Esophagus squamous epithelium (tissue), 4 donors: ENCODE measurements around the gene IL1R2.

Experiments
- CTCF ChIP-seq, 6 experiments: fragments of 450-650 bp in 4 of 6; fragments of 200-600 bp in 2 of 6; sonication (generic) in 2 of 6; IDR thresholded peaks; one replicate each; pipeline ENCODE4 v1.5.1; 2016 to 2019; ENCODE audit warnings: antibody characterized with exemption in 6 of 6, mild to moderate bottlenecking in 4 of 6, moderate library complexity in 4 of 6
- POLR2A ChIP-seq, 4 donors: fragments of 450-650 bp; IDR thresholded peaks; one replicate each; pipeline ENCODE4 v1.6.1; 2017; ENCODE audit warnings: antibody characterized with exemption in 4 of 4, mild to moderate bottlenecking in 4 of 4, moderate library complexity in 3 of 4

GRCh38 chr2:102029405-102029804, 37.6 kb downstream of the IL1R2 start:
- TF ChIP-seq POLR2A (IDR thresholded peaks at IDR 0.05) (no peak), CTCF (IDR thresholded peaks at IDR 0.05) (no peak)
